HL-60 (cell line): ENCODE measurements around the gene CHRNA4.

Experiments
- DNase-seq, 2 experiments: peaks; one replicate each; pipeline ENCODE4 v3.0.0-alpha.2; 2010 to 2020; ENCODE audit warnings: low read depth in 1 of 2, low spot score in 1 of 2
- H3K27ac ChIP-seq: fragments of 250-450 bp; sonication (Bioruptor Pico); replicated peaks from 2 replicates; pipeline ENCODE4 v1.5.1; 2020; ENCODE audit warnings: mild to moderate bottlenecking, moderate library complexity
- H3K27me3 ChIP-seq: fragments of 250-450 bp; sonication (Bioruptor Pico); 2 replicates; pipeline ENCODE4 v1.5.1; 2021; ENCODE audit warnings: mild to moderate bottlenecking, moderate library complexity; ENCODE audit not compliant: insufficient read depth, poor library complexity, severe bottlenecking
- H3K4me3 ChIP-seq: replicated peaks from 2 replicates; pipeline ENCODE4 v1.5.1; 2011; ENCODE audit warnings: mild to moderate bottlenecking, control low read depth, low read length; ENCODE audit not compliant: insufficient read depth
- GABPA ChIP-seq: IDR thresholded peaks from 2 replicates; pipeline ENCODE4 v1.6.1; 2012; ENCODE audit warnings: low read depth
- POLR2AphosphoS5 ChIP-seq: IDR thresholded peaks from 2 replicates; pipeline ENCODE4 v1.6.1; 2012; ENCODE audit warnings: low read depth
- SPI1 ChIP-seq: IDR thresholded peaks from 2 replicates; pipeline ENCODE4 v1.6.1; 2012; ENCODE audit warnings: low read depth, mild to moderate bottlenecking, borderline replicate concordance
- TF ChIP-seq, protein P1 (sequence below): IDR thresholded peaks from one replicate; pipeline ENCODE4 v1.5.1; 2011; ENCODE audit warnings: low read length, control low read depth, inconsistent platforms; ENCODE audit not compliant: insufficient read depth
- TF ChIP-seq, protein P2 (sequence below): IDR thresholded peaks from 2 replicates; pipeline ENCODE4 v1.6.1; 2012; ENCODE audit warnings: low read depth; ENCODE audit not compliant: insufficient replicate concordance

The CHRNA4 gene

DNA sequence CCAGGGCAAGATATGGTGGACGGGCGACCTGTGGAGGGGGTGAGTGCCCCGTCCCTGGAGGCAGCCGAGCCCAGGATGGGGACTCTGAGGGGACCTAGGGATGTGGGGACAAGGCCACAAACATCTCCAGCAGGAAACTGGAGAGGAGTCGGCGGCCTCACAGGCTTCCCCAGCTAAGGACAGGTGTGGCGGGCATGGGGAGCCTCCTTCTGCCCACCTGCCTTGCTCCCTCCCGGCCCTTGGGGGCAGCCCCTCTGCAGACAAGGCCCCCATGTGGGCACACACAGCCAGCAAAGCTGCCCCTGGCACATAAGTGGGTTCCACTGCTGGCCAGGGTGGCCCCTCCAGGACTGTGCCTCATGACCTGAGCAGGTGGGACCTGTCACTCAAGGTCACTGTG lies 4.6 kb downstream of the CHRNA4 start:
- TF ChIP-seq POLR2AphosphoS5 (no peak), GABPA (no peak), SPI1 (no peak)
- TF ChIP-seq, protein P1, sequence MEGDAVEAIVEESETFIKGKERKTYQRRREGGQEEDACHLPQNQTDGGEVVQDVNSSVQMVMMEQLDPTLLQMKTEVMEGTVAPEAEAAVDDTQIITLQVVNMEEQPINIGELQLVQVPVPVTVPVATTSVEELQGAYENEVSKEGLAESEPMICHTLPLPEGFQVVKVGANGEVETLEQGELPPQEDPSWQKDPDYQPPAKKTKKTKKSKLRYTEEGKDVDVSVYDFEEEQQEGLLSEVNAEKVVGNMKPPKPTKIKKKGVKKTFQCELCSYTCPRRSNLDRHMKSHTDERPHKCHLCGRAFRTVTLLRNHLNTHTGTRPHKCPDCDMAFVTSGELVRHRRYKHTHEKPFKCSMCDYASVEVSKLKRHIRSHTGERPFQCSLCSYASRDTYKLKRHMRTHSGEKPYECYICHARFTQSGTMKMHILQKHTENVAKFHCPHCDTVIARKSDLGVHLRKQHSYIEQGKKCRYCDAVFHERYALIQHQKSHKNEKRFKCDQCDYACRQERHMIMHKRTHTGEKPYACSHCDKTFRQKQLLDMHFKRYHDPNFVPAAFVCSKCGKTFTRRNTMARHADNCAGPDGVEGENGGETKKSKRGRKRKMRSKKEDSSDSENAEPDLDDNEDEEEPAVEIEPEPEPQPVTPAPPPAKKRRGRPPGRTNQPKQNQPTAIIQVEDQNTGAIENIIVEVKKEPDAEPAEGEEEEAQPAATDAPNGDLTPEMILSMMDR: no peak
- TF ChIP-seq, protein P2, sequence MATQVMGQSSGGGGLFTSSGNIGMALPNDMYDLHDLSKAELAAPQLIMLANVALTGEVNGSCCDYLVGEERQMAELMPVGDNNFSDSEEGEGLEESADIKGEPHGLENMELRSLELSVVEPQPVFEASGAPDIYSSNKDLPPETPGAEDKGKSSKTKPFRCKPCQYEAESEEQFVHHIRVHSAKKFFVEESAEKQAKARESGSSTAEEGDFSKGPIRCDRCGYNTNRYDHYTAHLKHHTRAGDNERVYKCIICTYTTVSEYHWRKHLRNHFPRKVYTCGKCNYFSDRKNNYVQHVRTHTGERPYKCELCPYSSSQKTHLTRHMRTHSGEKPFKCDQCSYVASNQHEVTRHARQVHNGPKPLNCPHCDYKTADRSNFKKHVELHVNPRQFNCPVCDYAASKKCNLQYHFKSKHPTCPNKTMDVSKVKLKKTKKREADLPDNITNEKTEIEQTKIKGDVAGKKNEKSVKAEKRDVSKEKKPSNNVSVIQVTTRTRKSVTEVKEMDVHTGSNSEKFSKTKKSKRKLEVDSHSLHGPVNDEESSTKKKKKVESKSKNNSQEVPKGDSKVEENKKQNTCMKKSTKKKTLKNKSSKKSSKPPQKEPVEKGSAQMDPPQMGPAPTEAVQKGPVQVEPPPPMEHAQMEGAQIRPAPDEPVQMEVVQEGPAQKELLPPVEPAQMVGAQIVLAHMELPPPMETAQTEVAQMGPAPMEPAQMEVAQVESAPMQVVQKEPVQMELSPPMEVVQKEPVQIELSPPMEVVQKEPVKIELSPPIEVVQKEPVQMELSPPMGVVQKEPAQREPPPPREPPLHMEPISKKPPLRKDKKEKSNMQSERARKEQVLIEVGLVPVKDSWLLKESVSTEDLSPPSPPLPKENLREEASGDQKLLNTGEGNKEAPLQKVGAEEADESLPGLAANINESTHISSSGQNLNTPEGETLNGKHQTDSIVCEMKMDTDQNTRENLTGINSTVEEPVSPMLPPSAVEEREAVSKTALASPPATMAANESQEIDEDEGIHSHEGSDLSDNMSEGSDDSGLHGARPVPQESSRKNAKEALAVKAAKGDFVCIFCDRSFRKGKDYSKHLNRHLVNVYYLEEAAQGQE: no peak
- DNase-seq: no peak

DNA sequence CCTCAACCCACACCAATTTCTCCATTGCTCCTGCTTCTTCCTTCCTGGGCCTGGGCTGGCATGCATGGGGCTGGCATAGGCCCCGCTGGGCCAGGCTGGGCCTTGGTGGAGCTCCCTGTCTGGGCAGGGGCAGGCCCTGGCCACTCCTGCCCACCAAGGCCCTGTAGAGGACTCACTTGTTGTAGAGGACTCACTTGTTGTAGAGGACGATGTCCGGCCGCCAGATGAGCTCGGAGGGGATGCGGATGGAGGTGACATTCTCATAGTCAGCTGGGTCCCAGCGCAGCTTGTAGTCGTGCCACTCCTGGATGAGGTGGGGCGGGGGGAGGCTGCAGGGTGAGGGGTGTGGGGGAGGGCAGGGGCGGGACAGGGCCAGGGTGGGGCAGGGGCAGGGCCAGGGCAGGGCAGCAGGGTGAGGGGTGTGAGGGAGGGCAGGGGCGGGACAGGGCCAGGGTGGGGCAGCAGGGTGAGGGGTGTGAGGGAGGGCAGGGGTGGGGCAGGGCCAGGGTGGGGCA lies 5.3 kb downstream of the CHRNA4 start:
- no peak overlapping the region for H3K4me3 ChIP-seq
- no peak for DNase-seq
- no peak overlapping the region for H3K27ac ChIP-seq
- TF ChIP-seq POLR2AphosphoS5 (no peak), GABPA (no peak), SPI1 (no peak)
- TF ChIP-seq, protein P1: no peak
- TF ChIP-seq, protein P2: no peak
- H3K27me3 ChIP-seq: peaks cover 11% of the 10 kb centered on the region

More for the DNA sequence above, 4.6 kb downstream of the CHRNA4 start:
- H3K27me3 ChIP-seq: peaks cover 13% of the 10 kb centered on the region
- no peak overlapping the region for H3K27ac ChIP-seq
- H3K4me3 ChIP-seq: no peak overlapping the region

DNA sequence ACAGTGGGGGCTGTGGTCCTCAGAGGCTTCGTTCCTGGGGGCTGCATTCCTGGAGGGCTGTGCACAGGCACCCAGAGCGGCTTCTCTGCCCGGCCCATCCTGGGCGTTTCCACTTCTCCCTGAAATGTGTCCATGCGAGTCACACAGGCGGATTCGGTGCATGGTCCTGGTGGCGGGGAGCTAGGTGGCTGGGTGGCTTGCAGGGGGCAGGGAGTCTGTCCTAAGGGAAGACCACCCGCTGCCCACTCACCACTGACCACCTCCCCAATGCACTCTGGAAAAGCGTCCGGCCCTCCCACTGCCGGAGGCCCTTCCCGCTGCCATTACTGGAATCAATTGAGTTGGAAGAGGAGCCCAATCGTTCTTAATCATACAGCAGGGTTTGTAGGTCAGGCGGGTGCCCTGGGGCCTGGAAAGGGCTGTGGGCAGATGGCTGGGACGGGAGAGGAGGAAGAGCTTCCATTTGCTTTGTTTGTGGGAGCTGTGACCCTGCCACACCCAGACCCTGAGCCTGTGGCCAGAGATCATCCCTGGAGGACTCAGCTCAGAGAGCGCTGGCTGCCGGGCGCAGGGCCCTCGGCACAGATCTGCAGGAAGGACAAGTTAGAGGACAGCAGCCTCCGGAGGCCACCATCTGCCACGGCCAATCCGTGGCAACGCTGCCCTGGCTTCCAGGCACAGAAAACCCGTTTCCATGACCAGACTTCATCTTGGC lies 6.4 kb downstream of the CHRNA4 start:
- TF ChIP-seq, protein P2: no peak
- TF ChIP-seq, protein P1: no peak
- TF ChIP-seq SPI1 (no peak), POLR2AphosphoS5 (no peak), GABPA (no peak)

More for the DNA sequence above, 6.4 kb downstream of the CHRNA4 start:
- no peak overlapping the region for H3K4me3 ChIP-seq
- no peak for DNase-seq
- no peak overlapping the region for H3K27ac ChIP-seq
- peaks cover 3% of the 10 kb centered on the region for H3K27me3 ChIP-seq
